ENCODE results near the gene EME2.

DNA sequence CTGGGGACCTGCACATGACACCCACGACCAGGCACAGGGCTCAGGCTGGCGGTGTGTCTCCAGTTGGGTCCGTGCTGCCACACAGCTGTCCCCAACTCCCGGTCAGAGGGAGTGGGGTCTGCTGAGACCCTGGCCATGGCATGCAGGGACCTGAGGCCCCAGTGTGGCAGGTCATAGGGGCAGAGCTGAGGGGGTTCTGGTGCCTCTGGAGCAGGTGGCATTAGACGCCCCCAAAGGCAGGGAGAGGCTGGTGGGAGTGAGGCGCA lies 14.4 kb downstream of the EME2 start:
- TF ChIP-seq, protein P1, sequence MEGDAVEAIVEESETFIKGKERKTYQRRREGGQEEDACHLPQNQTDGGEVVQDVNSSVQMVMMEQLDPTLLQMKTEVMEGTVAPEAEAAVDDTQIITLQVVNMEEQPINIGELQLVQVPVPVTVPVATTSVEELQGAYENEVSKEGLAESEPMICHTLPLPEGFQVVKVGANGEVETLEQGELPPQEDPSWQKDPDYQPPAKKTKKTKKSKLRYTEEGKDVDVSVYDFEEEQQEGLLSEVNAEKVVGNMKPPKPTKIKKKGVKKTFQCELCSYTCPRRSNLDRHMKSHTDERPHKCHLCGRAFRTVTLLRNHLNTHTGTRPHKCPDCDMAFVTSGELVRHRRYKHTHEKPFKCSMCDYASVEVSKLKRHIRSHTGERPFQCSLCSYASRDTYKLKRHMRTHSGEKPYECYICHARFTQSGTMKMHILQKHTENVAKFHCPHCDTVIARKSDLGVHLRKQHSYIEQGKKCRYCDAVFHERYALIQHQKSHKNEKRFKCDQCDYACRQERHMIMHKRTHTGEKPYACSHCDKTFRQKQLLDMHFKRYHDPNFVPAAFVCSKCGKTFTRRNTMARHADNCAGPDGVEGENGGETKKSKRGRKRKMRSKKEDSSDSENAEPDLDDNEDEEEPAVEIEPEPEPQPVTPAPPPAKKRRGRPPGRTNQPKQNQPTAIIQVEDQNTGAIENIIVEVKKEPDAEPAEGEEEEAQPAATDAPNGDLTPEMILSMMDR (conservative IDR thresholded peaks at IDR 0.05) = no peak
- no peak for TF ChIP-seq EZH2 (IDR thresholded peaks at IDR 0.05; ENCODE audit: low read depth)

All from PC-9 (cell line).